Measurements from ENCODE around the gene KIF26A.
"Not testable (repeated sequence)": the region's sequence is repeated elsewhere in the genome, so short reads cannot be mapped to it uniquely, and the experiment has no call there.

DNA sequence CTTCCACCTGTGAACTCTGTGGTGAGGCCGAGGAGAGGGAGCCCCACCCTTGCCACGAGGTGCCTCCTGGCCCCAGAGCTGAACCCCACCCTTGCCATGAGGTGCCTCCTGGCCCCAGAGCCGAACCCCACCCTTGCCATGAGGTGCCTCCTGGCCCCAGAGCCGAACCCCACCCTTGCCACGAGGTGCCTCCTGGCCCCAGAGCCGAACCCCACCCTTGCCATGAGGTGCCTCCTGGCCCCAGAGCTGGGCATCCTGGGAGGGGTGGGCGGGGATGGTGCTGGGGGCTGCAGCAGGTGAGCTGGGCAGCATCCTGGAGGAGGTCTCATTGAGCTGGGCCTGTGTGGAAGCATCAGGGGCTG, 15.0 kb downstream of the KIF26A start:
- TF ChIP-seq, protein P1, sequence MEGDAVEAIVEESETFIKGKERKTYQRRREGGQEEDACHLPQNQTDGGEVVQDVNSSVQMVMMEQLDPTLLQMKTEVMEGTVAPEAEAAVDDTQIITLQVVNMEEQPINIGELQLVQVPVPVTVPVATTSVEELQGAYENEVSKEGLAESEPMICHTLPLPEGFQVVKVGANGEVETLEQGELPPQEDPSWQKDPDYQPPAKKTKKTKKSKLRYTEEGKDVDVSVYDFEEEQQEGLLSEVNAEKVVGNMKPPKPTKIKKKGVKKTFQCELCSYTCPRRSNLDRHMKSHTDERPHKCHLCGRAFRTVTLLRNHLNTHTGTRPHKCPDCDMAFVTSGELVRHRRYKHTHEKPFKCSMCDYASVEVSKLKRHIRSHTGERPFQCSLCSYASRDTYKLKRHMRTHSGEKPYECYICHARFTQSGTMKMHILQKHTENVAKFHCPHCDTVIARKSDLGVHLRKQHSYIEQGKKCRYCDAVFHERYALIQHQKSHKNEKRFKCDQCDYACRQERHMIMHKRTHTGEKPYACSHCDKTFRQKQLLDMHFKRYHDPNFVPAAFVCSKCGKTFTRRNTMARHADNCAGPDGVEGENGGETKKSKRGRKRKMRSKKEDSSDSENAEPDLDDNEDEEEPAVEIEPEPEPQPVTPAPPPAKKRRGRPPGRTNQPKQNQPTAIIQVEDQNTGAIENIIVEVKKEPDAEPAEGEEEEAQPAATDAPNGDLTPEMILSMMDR (IDR thresholded peaks at IDR 0.05) = not testable (repeated sequence)
- TF ChIP-seq POLR2A, POLR2AphosphoS5 (IDR thresholded peaks at IDR 0.05): not testable (repeated sequence)

Data from stomach (tissue), 4 donors.